ENCODE measurements around the gene OBSCN.

OBSCN gene

GRCh38 chr1:228308628-228309325, 100.9 kb downstream of the OBSCN start:
- no peak for DNase-seq

- DNase-seq: no peak
Measured at GRCh38 chr1:228309326-228310067, 101.7 kb downstream of the OBSCN start.

GRCh38 chr1:228310162-228310792, 102.4 kb downstream of the OBSCN start:
- no peak for DNase-seq

GRCh38 chr1:228311091-228311490, 103.2 kb downstream of the OBSCN start:
- no peak for DNase-seq

GRCh38 chr1:228312136-228312764, 104.4 kb downstream of the OBSCN start:
- no peak for DNase-seq

- no peak for DNase-seq
Measured at GRCh38 chr1:228313536-228314277, 105.9 kb downstream of the OBSCN start.

GRCh38 chr1:228314315-228314657, 106.4 kb downstream of the OBSCN start:
- no peak for DNase-seq

GRCh38 chr1:228314658-228315483, 107.0 kb downstream of the OBSCN start:
- no peak for DNase-seq

GRCh38 chr1:228315484-228315944, 107.7 kb downstream of the OBSCN start:
- no peak for DNase-seq

- no peak for DNase-seq
Measured at GRCh38 chr1:228315945-228316588, 108.2 kb downstream of the OBSCN start.

GRCh38 chr1:228316589-228317387, 108.9 kb downstream of the OBSCN start:
- no peak for DNase-seq

GRCh38 chr1:228317411-228317828, 109.6 kb downstream of the OBSCN start:
- no peak for DNase-seq

GRCh38 chr1:228317891-228318810, 110.3 kb downstream of the OBSCN start:
- no peak for DNase-seq

- no peak for DNase-seq
Measured at GRCh38 chr1:228318823-228319241, 111.0 kb downstream of the OBSCN start.

GRCh38 chr1:228319352-228320088, 111.7 kb downstream of the OBSCN start:
- no peak for DNase-seq

- no peak for DNase-seq
Measured at GRCh38 chr1:228320394-228320793, 112.5 kb downstream of the OBSCN start.

- no peak for DNase-seq
Measured at GRCh38 chr1:228321435-228321834, 113.6 kb downstream of the OBSCN start.

GRCh38 chr1:228321895-228322294, 114.1 kb downstream of the OBSCN start:
- no peak for DNase-seq
